ENCODE results near the gene PCED1B. TPM values are rescaled to one million over a fixed set of nuclear protein-coding genes. Genes with fewer than 3 reads are reported as not detected.

PCED1B gene
- total and polyA plus RNA-seq, 2 donors (not counting 1 experiment from before 2014, with no cell fraction given): 0.33 to 0.83 TPM

DNA sequence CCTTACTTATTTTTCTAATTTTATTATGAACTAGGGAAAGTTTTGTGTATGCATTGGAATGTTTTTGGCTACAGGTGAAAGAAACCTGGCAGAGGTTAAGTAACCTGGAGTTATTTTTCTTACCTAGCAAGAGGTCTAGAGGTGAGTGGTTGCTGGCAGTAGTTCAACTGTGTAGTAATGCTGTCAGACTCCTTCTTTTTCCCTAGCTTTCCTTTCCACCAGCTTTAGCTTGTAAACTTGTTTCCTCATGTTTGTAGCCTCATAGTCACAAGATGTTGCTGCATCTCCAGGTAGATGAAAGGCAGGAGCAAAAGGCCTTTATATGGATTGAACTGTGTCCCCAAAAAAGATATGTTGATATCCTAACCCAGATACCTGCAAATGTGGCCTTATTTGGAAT lies 105.4 kb downstream of the PCED1B start:
- no peaks in the 10 kb centered on the region for H3K36me3 ChIP-seq (ENCODE audit: control insufficient read depth, insufficient read depth, low read length)
- H3K27me3 ChIP-seq (ENCODE audit: control insufficient read depth, insufficient read depth, low read length): no peaks in the 10 kb centered on the region
- no peaks in the 10 kb centered on the region for H4K20me1 ChIP-seq (ENCODE audit: control insufficient read depth, extremely low read depth, insufficient read depth, low read length)
- no peaks in the 10 kb centered on the region for H3K79me2 ChIP-seq (ENCODE audit: control insufficient read depth, insufficient read depth, low read length)
- TF ChIP-seq EZH2 (IDR thresholded peaks at IDR 0.05; ENCODE audit: low read length, missing control alignments): no peak
- TF ChIP-seq, protein P1, sequence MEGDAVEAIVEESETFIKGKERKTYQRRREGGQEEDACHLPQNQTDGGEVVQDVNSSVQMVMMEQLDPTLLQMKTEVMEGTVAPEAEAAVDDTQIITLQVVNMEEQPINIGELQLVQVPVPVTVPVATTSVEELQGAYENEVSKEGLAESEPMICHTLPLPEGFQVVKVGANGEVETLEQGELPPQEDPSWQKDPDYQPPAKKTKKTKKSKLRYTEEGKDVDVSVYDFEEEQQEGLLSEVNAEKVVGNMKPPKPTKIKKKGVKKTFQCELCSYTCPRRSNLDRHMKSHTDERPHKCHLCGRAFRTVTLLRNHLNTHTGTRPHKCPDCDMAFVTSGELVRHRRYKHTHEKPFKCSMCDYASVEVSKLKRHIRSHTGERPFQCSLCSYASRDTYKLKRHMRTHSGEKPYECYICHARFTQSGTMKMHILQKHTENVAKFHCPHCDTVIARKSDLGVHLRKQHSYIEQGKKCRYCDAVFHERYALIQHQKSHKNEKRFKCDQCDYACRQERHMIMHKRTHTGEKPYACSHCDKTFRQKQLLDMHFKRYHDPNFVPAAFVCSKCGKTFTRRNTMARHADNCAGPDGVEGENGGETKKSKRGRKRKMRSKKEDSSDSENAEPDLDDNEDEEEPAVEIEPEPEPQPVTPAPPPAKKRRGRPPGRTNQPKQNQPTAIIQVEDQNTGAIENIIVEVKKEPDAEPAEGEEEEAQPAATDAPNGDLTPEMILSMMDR (conservative IDR thresholded peaks at IDR 0.05 in 1 of 2, IDR thresholded peaks at IDR 0.05 in 1 of 2; ENCODE audit: low read depth in 1 of 2, low read length in 2 of 2): no peak
- H2AFZ ChIP-seq (ENCODE audit: low read length): no peak overlapping the region
- no peak overlapping the region for H3K9ac ChIP-seq (ENCODE audit: insufficient read depth, low read length)
- H3K4me3 ChIP-seq (replicated peaks in 1 of 4; ENCODE audit: control extremely low read depth in 1 of 4, insufficient read depth in 1 of 4, low read depth in 3 of 4, low read length in 4 of 4): no peak overlapping the region
- no peak for DNase-seq (ENCODE audit: low read depth in 2 of 2)
- H3K27ac ChIP-seq (ENCODE audit: insufficient read depth, low read length): no peak overlapping the region
- H3K9me3 ChIP-seq (ENCODE audit: control insufficient read depth, insufficient read depth, low read depth, low read length): no peaks in the 10 kb centered on the region
- no peak overlapping the region for H3K4me2 ChIP-seq (ENCODE audit: extremely low read depth, insufficient read depth, low read length)
- H3K4me1 ChIP-seq (ENCODE audit: control insufficient read depth, extremely low read depth, insufficient read depth, low read length): peaks cover 2% of the 10 kb centered on the region

GRCh38 chr12:47186246-47186645 lies 106.8 kb downstream of the PCED1B start:
- Histone ChIP-seq H3K9ac (ENCODE audit: insufficient read depth, low read length) (no peak overlapping the region), H3K4me2 (ENCODE audit: extremely low read depth, insufficient read depth, low read length) (no peak overlapping the region), H3K4me3 (replicated peaks in 1 of 4; ENCODE audit: control extremely low read depth in 1 of 4, insufficient read depth in 1 of 4, low read depth in 3 of 4, low read length in 4 of 4) (no peak overlapping the region), H3K79me2 (ENCODE audit: control insufficient read depth, insufficient read depth, low read length) (no peaks in the 10 kb centered on the region), H2AFZ (ENCODE audit: low read length) (no peak overlapping the region), H3K27me3 (ENCODE audit: control insufficient read depth, insufficient read depth, low read length) (no peaks in the 10 kb centered on the region), H3K4me1 (ENCODE audit: control insufficient read depth, extremely low read depth, insufficient read depth, low read length) (peaks cover 2% of the 10 kb centered on the region), H3K36me3 (ENCODE audit: control insufficient read depth, insufficient read depth, low read length) (no peaks in the 10 kb centered on the region), H3K27ac (ENCODE audit: insufficient read depth, low read length) (no peak overlapping the region), H4K20me1 (ENCODE audit: control insufficient read depth, extremely low read depth, insufficient read depth, low read length) (no peaks in the 10 kb centered on the region), H3K9me3 (ENCODE audit: control insufficient read depth, insufficient read depth, low read depth, low read length) (no peaks in the 10 kb centered on the region)
- TF ChIP-seq, protein P1 (conservative IDR thresholded peaks at IDR 0.05 in 1 of 2, IDR thresholded peaks at IDR 0.05 in 1 of 2; ENCODE audit: low read depth in 1 of 2, low read length in 2 of 2): no peak
- no peak for TF ChIP-seq EZH2 (IDR thresholded peaks at IDR 0.05; ENCODE audit: low read length, missing control alignments)
- no peak for DNase-seq (ENCODE audit: low read depth in 2 of 2)

GRCh38 chr12:47188576-47189441 lies 109.4 kb downstream of the PCED1B start:
- no peaks in the 10 kb centered on the region for H3K36me3 ChIP-seq (ENCODE audit: control insufficient read depth, insufficient read depth, low read length)
- no peaks in the 10 kb centered on the region for H3K27me3 ChIP-seq (ENCODE audit: control insufficient read depth, insufficient read depth, low read length)
- no peak overlapping the region for H3K4me3 ChIP-seq (replicated peaks in 1 of 4; ENCODE audit: control extremely low read depth in 1 of 4, insufficient read depth in 1 of 4, low read depth in 3 of 4, low read length in 4 of 4)
- no peak for TF ChIP-seq EZH2 (IDR thresholded peaks at IDR 0.05; ENCODE audit: low read length, missing control alignments)
- TF ChIP-seq, protein P1 (conservative IDR thresholded peaks at IDR 0.05 in 1 of 2, IDR thresholded peaks at IDR 0.05 in 1 of 2; ENCODE audit: low read depth in 1 of 2, low read length in 2 of 2): no peak
- H3K9me3 ChIP-seq (ENCODE audit: control insufficient read depth, insufficient read depth, low read depth, low read length): no peaks in the 10 kb centered on the region
- H2AFZ ChIP-seq (ENCODE audit: low read length): no peak overlapping the region
- H3K79me2 ChIP-seq (ENCODE audit: control insufficient read depth, insufficient read depth, low read length): no peaks in the 10 kb centered on the region
- no peaks in the 10 kb centered on the region for H4K20me1 ChIP-seq (ENCODE audit: control insufficient read depth, extremely low read depth, insufficient read depth, low read length)
- H3K27ac ChIP-seq (ENCODE audit: insufficient read depth, low read length): no peak overlapping the region
- DNase-seq (ENCODE audit: low read depth in 2 of 2): peak; percentile 82 to 83
- H3K4me2 ChIP-seq (ENCODE audit: extremely low read depth, insufficient read depth, low read length): no peak overlapping the region
- H3K4me1 ChIP-seq (ENCODE audit: control insufficient read depth, extremely low read depth, insufficient read depth, low read length): peaks cover 2% of the 10 kb centered on the region
- H3K9ac ChIP-seq (ENCODE audit: insufficient read depth, low read length): no peak overlapping the region

All from fibroblast of lung (primary cell).